SK-N-SH treated with all-trans-retinoic acid at 6 μM for 48 hours (cell line): Measurements from ENCODE around the gene SLC2A4.

ENCODE experiments used
- ESRRG ChIP-seq: fragments of 250-450 bp; sonication (Bioruptor Pico); IDR thresholded peaks from 2 replicates; pipeline ENCODE4 v1.6.1; 2021; ENCODE audit warnings: mild to moderate bottlenecking
- GLIS3 ChIP-seq: fragments of 250-450 bp; sonication (Bioruptor Pico); IDR thresholded peaks from 2 replicates; pipeline ENCODE4 v1.5.0; 2020; ENCODE audit warnings: mild to moderate bottlenecking, moderate library complexity
- ISL1 ChIP-seq: fragments of 250-450 bp; sonication (Bioruptor Pico); IDR thresholded peaks from 2 replicates; pipeline ENCODE4 v2.1.2; 2022; ENCODE audit warnings: mild to moderate bottlenecking, moderate library complexity

DNA sequence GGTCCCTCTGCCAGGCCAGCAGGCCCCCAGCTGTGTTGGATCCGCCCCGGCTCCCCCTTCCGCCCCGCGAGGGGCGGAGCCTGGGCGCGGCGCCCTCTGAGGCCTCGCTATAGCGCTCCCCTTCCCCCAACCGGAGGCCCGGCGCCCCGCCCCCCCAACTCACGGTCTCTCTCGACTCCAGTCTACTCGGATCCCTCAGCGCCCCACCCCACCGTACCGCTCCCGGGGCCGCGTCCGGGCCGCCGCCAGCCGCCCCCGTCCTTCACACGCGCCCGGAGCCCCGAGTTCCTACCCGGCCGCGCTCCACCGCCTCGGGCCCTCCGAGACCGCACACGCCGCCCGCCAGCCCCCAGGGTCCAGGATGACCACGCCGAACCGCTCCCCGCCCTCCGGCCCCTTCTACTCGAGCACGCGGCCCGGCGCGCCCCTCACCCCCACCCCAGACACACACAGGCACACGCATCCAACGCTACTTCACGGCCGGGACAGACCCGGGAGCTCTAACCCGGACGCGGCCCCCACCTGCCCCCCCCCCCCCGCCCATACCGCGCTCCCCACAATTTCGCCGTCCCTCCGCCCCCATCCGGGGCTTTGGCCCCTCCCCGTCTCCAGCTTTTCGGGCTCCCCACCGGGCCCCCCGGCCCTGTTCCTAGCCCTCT is 43.6 kb upstream of the SLC2A4 start:
- TF ChIP-seq ESRRG (CRISPR knock-in tag) (no peak), GLIS3 (no peak), ISL1 (CRISPR knock-in tag) (no peak)
